CD14-positive monocyte (primary cell): ENCODE data around the gene EEF1A1. TPM values are rescaled to one million over a fixed set of nuclear protein-coding genes. Genes with fewer than 3 reads are reported as not detected.

Source experiments
- DNase-seq, 3 donors: peaks; one replicate each; pipeline ENCODE4 v3.0.0-alpha.2; 2011 to 2022
- H2AFZ ChIP-seq: 2 replicates; pipeline ENCODE4 v1.6.0; 2012; ENCODE audit warnings: mild to moderate bottlenecking, low read depth, low read length, inconsistent platforms; ENCODE audit not compliant: insufficient read depth, poor library complexity, severe bottlenecking
- H3K27ac ChIP-seq, 2 donors: 1 replicate in 1 of 2; 2 replicates in 1 of 2; pipeline ENCODE4 v1.5.1; 2012 to 2013; ENCODE audit warnings: low read length in 2 of 2, control low read depth in 1 of 2, inconsistent platforms in 1 of 2, low read depth in 1 of 2, mild to moderate bottlenecking in 1 of 2
- H3K27me3 ChIP-seq, 2 donors: one replicate each; pipeline versions ENCODE4 v1.6.0 to v1.6.1; 2011 to 2013; ENCODE audit warnings: low read length in 2 of 2; ENCODE audit not compliant: control insufficient read depth in 2 of 2, insufficient read depth in 2 of 2
- H3K36me3 ChIP-seq, 2 donors: replicated peaks in 1 of 2; 1 replicate in 1 of 2; 2 replicates in 1 of 2; pipeline versions ENCODE4 v1.5.1 to v1.6.1; 2012 to 2013; ENCODE audit warnings: low read length in 2 of 2, control low read depth in 1 of 2, inconsistent platforms in 1 of 2, mild to moderate bottlenecking in 1 of 2; ENCODE audit not compliant: insufficient read depth in 2 of 2, control insufficient read depth in 1 of 2
- H3K4me1 ChIP-seq, 2 donors: 1 replicate in 1 of 2; 2 replicates in 1 of 2; pipeline versions ENCODE4 v1.5.1 to v1.6.1; 2012 to 2013; ENCODE audit warnings: low read length in 2 of 2, control low read depth in 1 of 2, inconsistent platforms in 1 of 2, mild to moderate bottlenecking in 1 of 2, moderate library complexity in 1 of 2; ENCODE audit not compliant: insufficient read depth in 2 of 2, control insufficient read depth in 1 of 2
- H3K4me2 ChIP-seq: replicated peaks from 2 replicates; pipeline ENCODE3; 2012; ENCODE audit warnings: low read length, moderate library complexity, mild to moderate bottlenecking; ENCODE audit not compliant: poor library complexity, severe bottlenecking; ENCODE audit errors: extremely low read depth
- H3K4me3 ChIP-seq, 3 experiments: fragments of 200-600 bp in 1 of 3; sonication (generic) in 1 of 3; replicated peaks in 1 of 3; 1 replicate in 2 of 3; 2 replicates in 1 of 3; pipeline ENCODE4 v1.5.1; 2011 to 2013; ENCODE audit warnings: low read length in 3 of 3, mild to moderate bottlenecking in 3 of 3, control low read depth in 2 of 3, low read depth in 2 of 3, inconsistent platforms in 1 of 3, moderate library complexity in 1 of 3
- H3K79me2 ChIP-seq: 2 replicates; pipeline ENCODE4 v1.6.0; 2012; ENCODE audit warnings: mild to moderate bottlenecking, control low read depth, inconsistent platforms, low read length, moderate library complexity; ENCODE audit not compliant: insufficient read depth
- H3K9ac ChIP-seq: 2 replicates; pipeline ENCODE4 v1.6.0; 2017; ENCODE audit warnings: low read length, mild to moderate bottlenecking; ENCODE audit not compliant: insufficient read depth, poor library complexity, severe bottlenecking
- H3K9me3 ChIP-seq, 2 donors: replicated peaks in 1 of 2; 1 replicate in 1 of 2; 2 replicates in 1 of 2; pipeline versions ENCODE4 v1.5.1 to v1.6.1; 2012 to 2013; ENCODE audit warnings: low read length in 2 of 2, control low read depth in 1 of 2; ENCODE audit not compliant: control insufficient read depth in 1 of 2, insufficient read depth in 1 of 2
- H4K20me1 ChIP-seq: 2 replicates; pipeline ENCODE4 v1.6.0; 2012; ENCODE audit warnings: mild to moderate bottlenecking, low read length, control low read depth, moderate library complexity; ENCODE audit not compliant: insufficient read depth
- H3K27ac Mint-ChIP-seq, 7 donors: one replicate each; pipeline ENCODE4 v1.8.0; 2020; ENCODE audit warnings: mild to moderate bottlenecking in 7 of 7, mixed read lengths in 7 of 7, moderate library complexity in 6 of 7, inconsistent platforms in 2 of 7
- H3K27me3 Mint-ChIP-seq, 3 donors: one replicate each; pipeline ENCODE4 v1.8.0; 2021 to 2022; ENCODE audit warnings: low read depth in 3 of 3, mild to moderate bottlenecking in 3 of 3, mixed read lengths in 3 of 3, moderate library complexity in 3 of 3, inconsistent platforms in 1 of 3
- H3K36me3 Mint-ChIP-seq, 2 donors: one replicate each; pipeline ENCODE4 v1.8.0; 2020; ENCODE audit warnings: mixed read lengths in 2 of 2, inconsistent platforms in 1 of 2, mild to moderate bottlenecking in 1 of 2
- H3K4me1 Mint-ChIP-seq: one replicate; pipeline ENCODE4 v1.8.0; 2020; ENCODE audit warnings: mild to moderate bottlenecking, mixed read lengths
- H3K4me3 Mint-ChIP-seq, 2 donors: one replicate each; pipeline ENCODE4 v1.8.0; 2020; ENCODE audit warnings: mild to moderate bottlenecking in 2 of 2, mixed read lengths in 2 of 2, moderate library complexity in 1 of 2
- H3K9me3 Mint-ChIP-seq, 7 donors: one replicate each; pipeline ENCODE4 v1.8.0; 2020 to 2022; ENCODE audit warnings: mixed read lengths in 7 of 7, mild to moderate bottlenecking in 6 of 7, moderate library complexity in 6 of 7, inconsistent platforms in 2 of 7
- CTCF ChIP-seq: fragments of 200-600 bp; IDR thresholded peaks from one replicate; pipeline ENCODE4 v1.8.0; 2022; ENCODE audit warnings: antibody characterized with exemption, mild to moderate bottlenecking
- WGBS: methylation state at CpG from one replicate; pipeline ENCODE4 v1.1.5; 2013; ENCODE audit warnings: missing lambda C conversion rate; ENCODE audit not compliant: insufficient coverage; 5-methylcytosine and 5-hydroxymethylcytosine counted together
- intact Hi-C, 2 donors: fragments of 100-400 bp; cut with micrococcal nuclease; formaldehyde crosslinking; loops; one replicate each; pipeline versions ENCODE4 v1.15.0 to v1.15.1; 2023
- polyA plus RNA-seq, 3 donors: library from polyadenylated mRNA; depleted of rRNA in 1 of 3; unstranded in 2 of 3; stranded (reverse) in 1 of 3; fragments of 300-500 nt in 2 of 3; fragments of >200 nt in 1 of 3; fragmentation: Illumina TruSeq in 2 of 3; gene quantifications; 1 replicate in 2 of 3; 2 replicates in 1 of 3; pipeline ENCODE4 v1.2.3, GENCODE V29; 2012 to 2021

Gene EEF1A1
- polyA plus RNA-seq, 3 donors, result 5,292 to 7,368 (median 5,586) TPM

GRCh38 chr6:73534628-73535027 lies 13.8 kb upstream of the EEF1A1 start:
- H3K36me3 ChIP-seq, result no peaks in the 10 kb centered on the region
- H3K4me1 ChIP-seq, result peaks cover 8 to 12% of the 10 kb centered on the region in 2 donors
- no peak overlapping the region for H3K9ac ChIP-seq
- H3K4me3 Mint-ChIP-seq, result no peak overlapping the region
- H3K27ac Mint-ChIP-seq, result peak overlapping the region in 2 of 7 donors; percentile 46 to 63
- no peaks in the 10 kb centered on the region for H3K27me3 ChIP-seq
- H3K4me2 ChIP-seq, result no peak overlapping the region
- no peaks in the 10 kb centered on the region for H4K20me1 ChIP-seq
- peaks cover 1 to 2% (median 1%) of the 10 kb centered on the region in 3 donors for H3K27me3 Mint-ChIP-seq
- no peaks in the 10 kb centered on the region for H3K79me2 ChIP-seq
- no peak for TF ChIP-seq CTCF
- whole genome bisulfite sequencing, result no CpG with 5 or more reads among the region's 2 CpGs
- intact Hi-C loops, result loop anchor here in 1 of 2 donors (5.0 kb wide), 1 partner anchor 33 kb away; no protein-coding TSS in a partner anchor
- H3K9me3 Mint-ChIP-seq, result no peaks in the 10 kb centered on the region
- H2AFZ ChIP-seq, result no peak overlapping the region
- no peaks in the 10 kb centered on the region for H3K36me3 Mint-ChIP-seq
- H3K4me3 ChIP-seq, result no peak overlapping the region
- no peaks in the 10 kb centered on the region for H3K9me3 ChIP-seq
- DNase-seq, result no peak
- H3K4me1 Mint-ChIP-seq, result peaks cover 14% of the 10 kb centered on the region
- H3K27ac ChIP-seq, result no peak overlapping the region

GRCh38 chr6:73532293-73532692 lies 11.5 kb upstream of the EEF1A1 start:
- no peak for TF ChIP-seq CTCF
- Histone ChIP-seq H3K4me3 (no peak overlapping the region), H3K27me3 (no peaks in the 10 kb centered on the region), H3K9me3 (no peaks in the 10 kb centered on the region), H2AFZ (no peak overlapping the region), H3K27ac (no peak overlapping the region), H3K9ac (no peak overlapping the region), H4K20me1 (no peaks in the 10 kb centered on the region), H3K36me3 (no peaks in the 10 kb centered on the region), H3K4me2 (no peak overlapping the region), H3K79me2 (no peaks in the 10 kb centered on the region), H3K4me1 (peaks cover 8 to 12% of the 10 kb centered on the region in 2 donors)
- no peak for DNase-seq
- peaks cover 1 to 5% (median 3%) of the 10 kb centered on the region in 3 donors for H3K27me3 Mint-ChIP-seq
- no peaks in the 10 kb centered on the region for H3K36me3 Mint-ChIP-seq
- intact Hi-C loops, result loop anchor here in 1 of 2 donors (5.0 kb wide), 1 partner anchor 35 kb away; no protein-coding TSS in a partner anchor
- 83% methylated on average over 1 of the region's 3 CpGs for WGBS
- peaks cover 14% of the 10 kb centered on the region for H3K4me1 Mint-ChIP-seq
- H3K27ac Mint-ChIP-seq, result no peak overlapping the region
- no peak overlapping the region for H3K4me3 Mint-ChIP-seq
- no peaks in the 10 kb centered on the region for H3K9me3 Mint-ChIP-seq
